GM21576 (cell line): ENCODE results near the gene CAMK2G.

ENCODE experiments used
- ATAC-seq: cut with Tn5 transposase; IDR thresholded peaks from one replicate; pipeline ENCODE4 v1.9.1; 2021; ENCODE audit warnings: mild to moderate bottlenecking, moderate library complexity; ENCODE audit not compliant: unreplicated experiment

CAMK2G gene

DNA sequence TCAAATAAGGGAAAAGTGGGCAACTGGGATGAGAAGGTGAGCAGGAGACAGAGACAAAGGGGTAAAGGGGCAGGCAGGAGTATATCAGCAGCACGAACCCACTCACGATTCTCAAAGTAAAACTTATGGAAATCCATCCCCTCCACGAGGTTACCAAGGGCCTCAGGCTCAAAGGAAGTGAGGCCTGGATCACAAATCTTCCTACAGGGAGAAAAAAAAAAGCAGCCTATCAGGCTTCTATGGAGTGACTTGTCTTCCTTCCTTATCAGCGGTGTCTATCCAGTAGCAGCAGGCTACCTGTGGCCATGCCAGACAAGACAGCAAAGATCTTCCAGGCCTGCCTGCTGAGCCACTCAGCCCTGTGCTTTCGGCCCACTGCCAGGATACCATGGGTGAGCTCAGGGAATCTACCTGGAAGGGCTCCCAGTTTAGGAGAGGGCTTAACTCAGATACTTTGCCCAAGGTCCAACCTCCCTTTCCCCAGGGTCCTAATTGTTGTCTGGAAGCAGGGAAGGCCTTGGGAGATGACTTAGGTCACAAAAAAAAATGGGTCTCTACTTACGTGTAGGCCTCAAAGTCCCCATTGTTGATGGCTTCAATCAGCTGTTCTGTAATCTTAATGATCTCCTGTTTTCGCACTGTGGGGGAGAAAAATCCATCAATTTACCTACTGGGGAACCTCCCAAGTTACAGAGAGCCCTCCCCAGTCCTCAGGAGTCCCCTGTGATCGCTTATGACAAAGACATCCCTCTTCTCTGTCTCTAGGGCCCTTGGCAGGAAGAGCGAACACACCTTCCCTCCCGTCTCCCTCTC is 57.2 kb downstream of the CAMK2G start:
- no peak for ATAC-seq

DNA sequence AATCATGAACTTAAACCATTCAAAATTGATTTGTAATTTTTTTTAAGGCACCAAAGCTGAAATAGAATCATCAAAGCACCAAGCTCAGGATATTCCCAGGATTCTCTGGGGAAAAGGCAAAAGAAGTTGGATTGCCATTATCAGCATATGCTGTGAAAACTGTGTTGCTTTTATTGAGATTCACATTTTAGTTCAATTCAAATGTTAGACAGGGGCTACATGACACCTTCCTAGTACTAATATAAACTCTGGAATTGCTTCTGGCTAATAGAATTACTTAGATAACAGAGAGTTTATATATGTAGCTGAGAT is 58.7 kb downstream of the CAMK2G start:
- no peak for ATAC-seq

DNA sequence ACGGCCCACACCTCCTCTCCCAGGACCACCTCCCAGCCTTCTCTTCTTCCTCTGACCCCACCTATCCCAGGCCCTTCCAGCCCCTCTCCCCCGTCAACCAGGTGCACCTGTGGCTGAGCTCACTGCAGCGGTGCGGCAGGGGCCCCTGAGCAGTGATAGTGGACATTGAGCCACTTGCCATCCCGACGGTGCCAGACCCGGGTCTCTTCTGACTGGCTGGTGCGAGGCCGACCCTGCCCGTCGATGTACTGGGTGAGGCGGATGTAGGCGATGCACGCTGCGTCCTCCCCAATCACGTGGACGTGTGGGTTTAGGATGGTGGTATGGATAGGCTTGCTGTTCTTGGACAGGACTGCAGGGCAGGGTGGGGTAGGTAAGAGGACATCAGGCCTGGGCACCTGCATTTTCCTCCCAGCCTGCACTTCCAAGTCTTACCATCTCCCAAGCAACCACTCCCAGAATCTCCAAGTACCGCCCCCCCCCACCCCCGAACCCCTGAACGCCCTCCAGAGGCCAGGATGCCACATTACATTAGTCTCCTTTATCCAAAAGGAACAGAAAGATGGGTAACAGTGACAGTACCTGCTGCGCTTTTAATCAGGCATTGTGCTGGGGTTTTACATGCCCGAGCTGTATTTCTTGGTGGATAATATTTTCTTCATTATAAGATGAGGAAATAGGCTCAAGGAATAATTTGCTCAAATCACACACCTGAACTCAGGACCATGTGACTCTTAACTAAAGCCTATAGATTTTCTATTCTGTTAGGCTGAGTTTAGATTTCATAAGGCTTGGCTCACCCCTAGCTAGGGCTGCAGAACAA is 59.2 kb downstream of the CAMK2G start:
- no peak for ATAC-seq

DNA sequence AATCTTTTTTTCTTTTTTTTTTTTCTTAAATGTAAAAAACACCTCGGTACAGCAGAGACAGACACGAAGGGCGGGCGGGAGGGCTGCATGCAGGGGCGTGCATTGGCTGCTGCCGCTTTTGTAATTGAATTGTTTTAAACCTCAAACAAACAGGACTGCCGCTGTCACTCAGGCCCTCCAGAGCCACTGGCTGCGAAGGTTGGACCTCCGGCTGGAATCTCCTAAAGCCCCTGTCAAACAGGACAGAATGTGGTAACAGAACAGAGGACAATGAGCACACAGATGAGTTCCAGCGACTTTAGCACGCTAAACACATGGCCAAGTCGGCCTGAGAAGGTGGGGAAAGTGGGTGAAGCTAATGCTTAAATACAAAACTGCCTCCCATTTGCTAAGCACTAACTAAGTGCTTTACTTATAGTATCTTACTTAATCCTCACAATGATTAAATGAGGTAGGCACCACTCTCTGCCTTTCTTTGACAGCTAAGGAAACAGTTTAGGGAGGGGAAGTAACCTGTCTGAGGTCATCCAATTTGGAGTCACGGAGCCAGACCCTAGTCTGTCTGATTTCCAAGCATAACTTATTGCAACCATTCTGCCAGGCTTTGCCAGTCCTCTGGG is 60.0 kb downstream of the CAMK2G start:
- ATAC-seq = no peak

DNA sequence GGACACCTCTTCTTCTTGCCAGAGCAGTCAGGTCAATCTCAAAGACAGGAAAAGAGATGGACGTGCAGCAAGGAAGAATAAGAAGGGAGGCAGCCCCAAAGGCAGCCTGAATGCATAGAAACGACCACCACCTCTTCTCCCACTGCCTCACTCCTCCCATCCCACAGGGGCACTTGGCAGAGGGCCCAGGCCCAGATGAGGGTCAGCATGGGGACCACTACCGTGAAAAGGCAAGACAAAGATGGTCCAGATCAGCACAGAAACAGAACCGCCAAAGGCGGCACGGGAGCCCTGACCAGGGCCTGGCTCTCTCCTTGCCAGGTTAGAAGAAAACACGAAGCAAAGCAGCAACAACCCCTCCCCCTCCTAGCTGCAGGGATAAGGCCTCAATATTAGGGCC is 61.0 kb downstream of the CAMK2G start:
- ATAC-seq = no peak

DNA sequence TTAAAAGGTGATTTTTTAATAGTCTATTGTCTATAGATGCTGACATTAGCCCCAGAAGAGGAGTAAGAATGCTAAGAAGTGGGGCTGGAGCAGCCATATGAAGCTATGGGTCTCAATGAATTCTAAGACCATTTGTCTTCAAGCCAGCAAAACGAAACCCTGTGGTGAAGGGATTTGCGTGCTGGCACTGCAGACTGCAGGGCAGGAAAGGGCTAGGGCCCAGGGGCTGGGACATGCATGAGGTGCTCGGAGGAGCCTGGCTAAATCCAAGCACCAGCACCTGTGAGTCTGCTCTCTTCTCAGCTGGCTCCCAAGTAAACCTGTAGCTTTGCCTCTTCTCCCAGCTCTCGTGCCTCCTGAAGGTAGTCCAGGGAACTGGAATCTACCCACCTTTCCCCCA is 61.7 kb downstream of the CAMK2G start:
- ATAC-seq = no peak

DNA sequence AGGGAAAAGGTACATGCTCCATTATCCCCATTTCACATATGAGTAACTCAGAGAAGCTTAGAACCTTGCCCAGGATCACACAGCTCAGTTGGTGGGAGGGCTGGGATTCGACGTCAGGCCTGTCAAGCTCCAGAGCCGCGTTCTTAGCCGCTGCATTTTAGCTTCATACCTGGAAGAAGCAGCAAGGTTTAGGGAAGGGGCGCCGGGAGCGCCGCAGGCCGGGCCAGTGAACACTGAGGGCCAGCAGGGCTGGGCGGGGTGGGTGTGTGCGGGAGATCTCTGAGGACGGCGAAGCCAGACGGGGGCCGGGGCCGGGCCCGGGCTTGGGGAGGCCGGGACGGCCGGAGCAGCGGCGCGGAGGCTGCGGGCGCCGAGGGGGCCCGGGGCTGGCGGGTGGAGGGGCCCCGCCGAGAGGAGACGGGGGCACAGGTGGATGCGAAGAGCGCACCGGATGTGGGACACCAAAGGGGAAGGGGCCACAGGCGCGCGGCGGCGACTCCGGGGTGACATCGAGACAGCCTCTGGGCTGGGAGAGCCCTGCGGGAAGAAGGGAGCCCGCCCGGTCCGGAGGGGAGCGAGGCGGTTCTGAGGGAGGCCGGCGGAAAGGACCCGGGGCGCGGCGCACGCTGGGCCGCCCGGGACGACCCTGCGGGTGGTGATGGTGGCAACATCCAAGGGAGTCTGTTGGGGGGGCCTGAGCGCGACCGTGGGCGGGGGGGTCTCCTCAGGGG is 63.5 kb downstream of the CAMK2G start:
- ATAC-seq = peak; percentile 20

DNA sequence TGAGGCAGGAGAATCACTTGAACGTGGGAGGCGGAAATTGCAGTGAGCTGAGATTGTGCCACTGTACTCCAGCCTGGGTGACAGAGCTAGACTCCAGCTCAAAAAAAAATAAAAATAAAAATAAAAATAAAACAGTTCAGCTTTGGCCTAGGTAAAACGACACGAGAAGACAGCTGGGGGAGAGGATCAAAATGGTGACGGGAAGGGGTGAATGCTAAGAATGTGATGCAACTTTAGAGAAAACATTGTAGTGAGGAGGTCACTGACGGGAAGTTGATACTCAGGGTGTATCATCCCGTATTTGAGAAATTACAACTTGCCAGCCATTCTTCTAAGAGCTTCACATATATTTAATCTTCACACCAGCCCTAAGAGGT is 64.0 kb downstream of the CAMK2G start:
- ATAC-seq = no peak

DNA sequence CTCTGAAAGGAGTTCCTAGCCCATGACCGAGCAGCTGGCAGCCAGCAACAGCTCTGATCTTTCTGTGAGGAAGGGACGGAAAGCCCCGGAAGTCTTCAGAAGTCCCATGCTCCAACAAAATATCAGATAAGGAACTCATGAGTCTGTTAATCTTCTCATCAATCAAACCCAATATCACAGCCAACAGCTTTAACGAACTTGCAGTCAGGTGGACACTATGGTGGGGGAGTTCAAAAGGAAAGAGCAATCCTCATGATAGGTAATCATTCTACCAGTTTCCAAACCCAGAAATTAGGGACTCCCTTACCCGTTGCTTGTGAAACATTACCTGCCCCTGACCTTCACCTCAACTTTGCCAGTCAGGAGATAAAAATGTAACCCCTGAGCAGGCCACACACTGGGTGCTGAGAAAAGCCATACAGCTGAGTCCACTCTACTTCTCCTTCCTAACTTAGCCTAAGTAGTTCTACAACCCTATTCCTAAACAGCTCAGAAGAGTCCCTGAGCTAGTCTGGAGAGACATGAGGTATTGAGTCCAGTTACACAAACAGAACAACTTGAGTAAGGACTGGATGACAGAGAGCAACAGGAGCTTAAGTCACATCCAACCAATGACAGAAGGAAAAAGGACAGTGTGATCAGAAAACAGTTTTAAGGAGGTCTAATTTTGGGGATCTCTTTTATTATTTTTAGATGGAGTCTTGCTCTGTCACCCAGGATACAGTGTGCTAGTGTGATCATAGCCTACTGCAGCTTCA is 65.1 kb downstream of the CAMK2G start:
- no peak for ATAC-seq

DNA sequence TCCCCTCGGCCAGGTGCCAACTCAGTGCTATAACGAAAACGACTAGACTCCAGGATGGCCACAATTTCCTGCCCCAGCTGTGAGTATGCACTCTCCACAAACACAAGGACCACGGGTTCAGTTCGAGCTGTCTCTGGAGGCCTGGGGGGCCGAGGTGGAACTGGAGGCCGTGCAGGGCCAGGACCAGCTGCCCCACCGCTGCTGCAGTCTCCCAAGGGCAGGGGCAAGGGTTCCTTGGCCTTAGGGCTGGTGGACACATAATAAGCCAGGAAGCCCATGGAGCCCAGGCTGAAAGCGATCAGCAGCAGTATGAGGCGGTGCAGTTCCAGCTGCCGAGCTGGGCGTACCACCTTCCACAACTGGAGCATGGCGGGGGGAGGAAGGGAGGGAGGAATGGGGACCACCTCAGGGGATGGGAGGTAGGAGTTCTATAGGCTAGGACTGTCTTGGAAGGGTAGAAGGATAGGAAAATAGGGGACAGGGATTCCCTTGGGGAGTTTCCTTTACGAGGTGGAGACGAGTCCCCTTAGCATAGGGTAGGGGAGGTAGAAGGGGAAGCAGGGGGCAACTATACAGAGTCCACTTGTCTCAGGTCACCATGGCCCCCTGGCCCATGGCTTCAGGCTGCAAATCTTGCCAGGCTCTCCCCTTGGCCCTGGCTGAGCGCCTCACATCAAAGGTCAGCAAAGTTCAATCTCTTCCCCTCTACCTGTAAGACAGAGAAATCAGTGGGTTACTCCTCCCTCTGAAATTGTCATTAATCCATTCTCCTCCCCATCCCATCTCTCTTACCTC is 66.1 kb downstream of the CAMK2G start:
- no peak for ATAC-seq

DNA sequence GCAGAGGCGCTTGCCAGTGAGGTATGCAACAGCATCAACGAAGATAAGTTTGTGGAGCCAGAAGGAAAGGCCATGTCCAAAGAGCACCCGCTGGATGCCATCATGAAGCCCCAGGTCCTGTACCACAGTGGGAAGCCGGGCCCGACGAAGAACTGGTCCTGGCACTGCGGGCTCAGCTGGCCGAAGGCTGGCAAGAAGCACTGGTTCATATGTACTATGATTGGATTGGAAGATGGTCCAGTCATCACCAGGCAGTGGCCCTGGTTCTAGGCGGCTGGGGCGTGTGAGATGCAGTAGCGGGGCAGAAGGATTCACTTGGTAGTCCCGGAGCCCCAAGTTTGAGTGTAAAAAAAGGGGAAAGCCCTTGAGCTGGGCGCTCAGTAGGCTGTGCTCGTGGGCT is 66.9 kb downstream of the CAMK2G start:
- ATAC-seq = no peak

DNA sequence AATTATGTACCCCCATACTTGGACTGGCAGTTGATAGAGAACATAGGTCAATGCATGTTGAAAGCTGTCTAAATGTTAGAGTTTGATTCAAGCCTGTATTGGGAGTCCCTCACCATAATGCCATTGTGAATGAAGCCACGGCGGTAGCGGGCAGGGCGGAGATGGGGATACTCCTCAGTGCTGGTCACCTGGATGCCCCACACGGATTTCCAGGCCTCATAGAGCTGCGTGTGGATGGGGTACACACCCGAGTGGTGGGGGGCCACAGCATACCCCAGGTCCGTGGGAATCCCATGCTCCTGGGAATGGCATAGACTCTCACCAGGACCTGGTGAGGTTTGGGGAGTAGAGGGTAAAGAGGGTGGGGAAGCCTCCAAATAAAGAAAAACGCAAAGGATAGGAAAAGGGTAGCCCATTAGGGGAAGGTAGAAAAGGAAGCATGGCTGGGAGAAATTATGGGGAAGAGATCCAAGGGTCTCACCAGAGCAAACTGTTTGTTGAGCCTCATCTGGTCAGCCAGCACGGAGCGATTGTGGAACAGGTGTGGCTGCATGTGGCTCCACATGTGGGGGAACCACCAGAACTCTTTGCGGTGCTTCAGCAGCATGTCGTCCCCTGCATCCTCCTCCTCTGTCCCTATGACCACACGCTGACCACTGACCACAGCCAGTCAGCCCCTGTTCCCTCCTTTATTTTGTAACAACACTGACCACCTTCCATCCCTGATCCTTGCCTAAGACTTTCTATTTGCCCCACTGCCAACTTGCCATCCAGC is 68.0 kb downstream of the CAMK2G start:
- ATAC-seq = no peak

DNA sequence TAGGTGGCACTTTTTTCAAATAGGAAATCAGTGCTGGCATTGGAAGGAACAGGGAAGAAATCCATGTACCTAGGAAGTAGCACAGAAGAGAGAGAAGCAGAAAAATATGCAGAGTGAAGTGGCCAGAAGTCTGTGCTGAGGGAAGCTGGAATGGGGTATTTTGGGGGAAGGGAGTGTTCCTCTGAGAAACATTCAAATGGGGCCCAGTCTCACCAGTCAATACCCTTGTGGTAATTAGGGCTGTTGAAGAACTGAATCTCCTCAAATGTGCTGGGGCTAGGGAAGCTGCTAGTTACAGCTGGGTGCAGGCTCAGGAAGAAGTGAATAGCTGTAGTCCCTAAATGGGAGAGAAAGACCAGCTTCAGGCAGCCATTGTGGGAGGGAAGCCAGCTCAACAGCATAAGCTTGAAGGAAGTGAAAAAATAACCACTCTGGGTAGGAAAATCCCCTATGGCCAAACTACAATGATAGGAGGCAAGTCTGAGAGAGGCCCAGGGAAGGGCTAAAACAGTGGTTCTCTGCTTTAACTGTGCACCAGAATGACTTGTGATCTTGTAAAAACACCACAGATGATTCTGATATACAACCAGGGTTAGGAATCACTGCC is 70.6 kb downstream of the CAMK2G start:
- ATAC-seq = peak; percentile 62

DNA sequence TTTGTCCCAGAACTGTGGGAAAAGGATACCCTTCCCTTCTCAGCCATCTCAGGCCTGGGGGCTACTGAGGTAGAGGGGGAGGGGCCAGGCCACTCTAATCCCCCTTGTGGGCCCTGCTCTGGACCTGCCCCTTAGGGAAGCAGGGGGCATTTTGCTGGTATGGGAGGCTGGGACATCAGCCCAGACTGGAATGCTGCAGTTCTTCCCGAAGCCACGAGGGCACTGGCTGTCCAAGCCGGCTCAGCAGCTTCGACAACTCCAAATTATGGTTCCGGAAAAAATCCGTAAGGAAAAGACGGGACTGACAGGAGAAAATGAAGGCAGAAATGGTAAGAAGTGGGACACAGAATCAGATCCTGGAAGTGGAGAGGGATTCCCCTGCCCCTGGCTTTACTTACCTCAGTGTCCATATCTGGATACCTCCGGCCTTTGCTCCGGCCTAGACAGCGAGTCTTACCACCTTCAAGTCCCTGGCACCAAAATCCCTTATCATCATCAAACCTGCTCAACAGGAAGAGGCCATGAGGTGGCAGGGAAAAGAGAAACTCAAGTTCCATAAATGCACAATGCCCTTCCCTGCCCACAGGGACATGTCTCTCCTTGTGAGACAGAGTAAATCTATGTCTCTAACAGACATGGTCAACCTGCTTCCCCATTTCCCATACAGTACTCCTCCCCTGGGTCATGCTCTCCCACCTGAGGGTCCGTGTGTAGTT is 71.9 kb downstream of the CAMK2G start:
- no peak for ATAC-seq

DNA sequence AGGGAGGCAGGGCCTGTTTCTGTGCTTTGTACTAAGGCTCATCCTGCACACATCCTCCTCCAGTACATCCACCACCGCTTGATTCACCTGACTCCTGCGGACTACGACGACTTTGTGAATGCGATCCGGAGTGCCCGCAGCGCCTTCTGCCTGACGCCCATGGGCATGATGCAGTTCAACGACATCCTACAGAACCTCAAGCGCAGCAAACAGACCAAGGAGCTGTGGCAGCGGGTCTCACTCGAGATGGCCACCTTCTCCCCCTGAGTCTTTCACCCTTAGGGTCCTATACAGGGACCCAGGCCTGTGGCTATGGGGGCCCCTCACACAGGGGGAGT is 73.1 kb downstream of the CAMK2G start:
- no peak for ATAC-seq

DNA sequence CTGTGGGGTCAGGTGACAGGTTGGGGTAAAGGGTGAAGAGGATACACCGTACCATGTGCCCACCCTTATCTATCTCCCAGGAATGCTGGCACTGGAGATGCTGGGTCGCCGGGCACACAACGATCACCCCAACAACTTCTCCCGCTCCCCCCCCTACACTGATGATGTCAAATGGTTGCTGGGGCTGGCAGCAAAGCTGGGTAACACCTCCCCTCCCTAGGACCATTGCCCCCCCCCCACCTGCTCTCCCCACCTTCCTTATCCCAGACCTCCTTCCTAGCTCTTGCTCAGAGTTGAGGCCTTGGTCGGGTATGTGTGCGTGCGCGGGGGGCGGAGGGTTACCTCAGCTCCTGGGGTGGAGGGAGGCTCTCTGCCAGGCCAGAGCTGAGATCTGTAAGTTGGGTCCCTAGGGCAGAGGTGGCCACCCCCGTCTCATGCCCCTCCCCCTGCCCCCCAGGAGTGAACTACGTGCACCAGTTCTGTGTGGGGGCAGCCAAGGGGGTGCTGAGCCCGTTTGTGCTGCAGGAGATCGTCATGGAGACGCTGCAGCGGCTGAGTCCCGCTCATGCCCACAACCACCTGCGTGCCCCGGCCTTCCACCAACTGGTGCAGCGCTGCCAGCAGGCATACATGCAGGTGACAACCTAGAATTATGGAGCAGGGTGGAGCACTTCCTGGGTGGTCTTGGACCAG is 73.6 kb downstream of the CAMK2G start:
- ATAC-seq = no peak

DNA sequence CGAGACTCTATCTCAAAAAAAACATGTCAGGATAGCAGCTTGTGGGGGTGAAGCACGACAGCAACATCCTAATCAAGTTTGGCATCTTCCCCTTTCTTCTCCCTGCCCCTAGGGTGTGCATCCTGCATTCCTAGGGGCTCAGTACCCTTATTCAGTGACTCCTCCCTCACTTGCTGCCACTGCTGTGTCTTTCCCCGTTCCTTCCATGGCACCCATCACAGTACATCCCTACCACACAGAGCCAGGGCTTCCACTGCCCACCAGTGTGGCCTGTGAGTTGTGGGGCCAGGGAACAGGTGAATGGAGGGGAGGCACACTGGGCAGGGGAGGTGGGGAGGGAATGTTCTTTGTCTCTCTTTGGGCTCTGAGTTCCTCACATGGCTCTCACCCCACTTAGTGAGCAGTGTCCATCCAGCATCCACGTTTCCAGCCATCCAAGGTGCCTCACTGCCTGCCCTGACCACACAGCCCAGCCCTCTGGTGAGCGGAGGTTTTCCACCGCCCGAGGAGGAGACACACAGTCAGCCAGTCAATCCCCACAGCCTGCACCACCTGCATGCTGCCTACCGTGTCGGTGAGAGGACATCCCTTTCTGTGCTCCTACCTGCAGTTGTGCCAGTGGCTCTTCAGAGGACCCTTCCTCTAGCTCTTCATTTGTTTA is 74.3 kb downstream of the CAMK2G start:
- no peak for ATAC-seq
